PC-3 (cell line): ENCODE measurements around the gene LRPAP1. TPM values are rescaled to one million over a fixed set of nuclear protein-coding genes. Genes with fewer than 3 reads are reported as not detected.

ENCODE experiments used
- ATAC-seq: fragments of 200-7000 bp; cut with Tn5 transposase; 2 replicates; pipeline ENCODE4 v1.9.1; 2020; ENCODE audit warnings: mild to moderate bottlenecking, moderate library complexity
- BruUV-seq: library from RNA; stranded (reverse); fragments of 400-500 nt; replicated peaks from 2 replicates; lab custom pipeline; 2021; lab: Mats Ljungman, UMichigan
- CTCF ChIA-PET: fragments of 300-600 bp; sonication (Branson Sonifier 250); formaldehyde crosslinking; loops from one replicate; lab custom pipeline; 2022; ENCODE audit warnings: antibody characterized with exemption; lab: Charles Lee
- POLR2A ChIA-PET: fragments of 300-600 bp; sonication (Branson Sonifier 250); formaldehyde crosslinking; loops from one replicate; lab custom pipeline; 2022; ENCODE audit warnings: antibody characterized with exemption; ENCODE audit not compliant: unreplicated experiment; lab: Charles Lee
- DNase-seq: peaks from one replicate; pipeline ENCODE4 v3.0.0-alpha.2; 2015
- H2AFZ ChIP-seq: fragments of 300-600 bp; sonication (generic); 2 replicates; pipeline ENCODE4 v1.6.0; 2016; ENCODE audit warnings: antibody characterized with exemption, low read length
- H3F3A ChIP-seq: fragments of 300-600 bp; sonication (generic); one replicate; pipeline ENCODE4 v1.6.0; 2017; ENCODE audit warnings: antibody characterized with exemption, low read length, control low read depth, mild to moderate bottlenecking; ENCODE audit not compliant: unreplicated experiment
- H3K27ac ChIP-seq: fragments of 300-600 bp; sonication (generic); 2 replicates; pipeline ENCODE4 v1.5.1; 2016; ENCODE audit warnings: mild to moderate bottlenecking, low read length
- H3K27me3 ChIP-seq: fragments of 300-600 bp; sonication (generic); 2 replicates; pipeline ENCODE4 v1.6.1; 2016; ENCODE audit warnings: low read length, mixed read lengths
- H3K36me3 ChIP-seq: fragments of 300-600 bp; sonication (generic); 2 replicates; pipeline ENCODE4 v1.6.1; 2016; ENCODE audit warnings: low read depth, mixed run types, low read length, mixed read lengths
- H3K4me1 ChIP-seq: fragments of 300-600 bp; sonication (generic); 2 replicates; pipeline ENCODE4 v1.5.1; 2016; ENCODE audit warnings: low read length; ENCODE audit not compliant: insufficient read depth
- H3K4me2 ChIP-seq: fragments of 300-600 bp; sonication (generic); 2 replicates; pipeline ENCODE4 v1.6.0; 2016; ENCODE audit warnings: low read length
- H3K4me3 ChIP-seq: fragments of 300-600 bp; sonication (generic); 2 replicates; pipeline ENCODE4 v1.5.1; 2016; ENCODE audit warnings: mild to moderate bottlenecking, low read length, mixed read lengths
- H3K79me2 ChIP-seq: fragments of 300-600 bp; sonication (generic); 2 replicates; pipeline ENCODE4 v1.6.1; 2017; ENCODE audit warnings: low read length, mixed read lengths
- H3K9ac ChIP-seq: fragments of 300-600 bp; sonication (generic); 2 replicates; pipeline ENCODE4 v1.6.0; 2016; ENCODE audit warnings: mild to moderate bottlenecking, low read length
- H3K9me2 ChIP-seq: fragments of 300-600 bp; sonication (generic); replicated peaks from 2 replicates; pipeline ENCODE4 v1.6.1; 2016; ENCODE audit warnings: mixed run types, low read length, mixed read lengths
- H3K9me3 ChIP-seq: fragments of 300-600 bp; sonication (generic); 2 replicates; pipeline ENCODE4 v1.6.1; 2016; ENCODE audit warnings: low read length, mixed read lengths
- H4K20me1 ChIP-seq: fragments of 300-600 bp; sonication (generic); 2 replicates; pipeline ENCODE4 v1.6.1; 2016; ENCODE audit warnings: low read length, mixed read lengths
- EZH2 ChIP-seq: fragments of 300-600 bp; sonication (generic); IDR thresholded peaks from one replicate; pipeline ENCODE4 v1.6.1; 2017; ENCODE audit warnings: antibody characterized with exemption, mild to moderate bottlenecking, low read length; ENCODE audit not compliant: unreplicated experiment
- EZH2phosphoT487 ChIP-seq: fragments of 300-600 bp; sonication (generic); IDR thresholded peaks from 2 replicates; pipeline ENCODE4 v1.6.1; 2018; ENCODE audit warnings: mild to moderate bottlenecking, antibody characterized with exemption, low read length, borderline replicate concordance
- intact Hi-C: fragments of 100-400 bp; cut with micrococcal nuclease; formaldehyde crosslinking; loops from 2 replicates; pipeline ENCODE4 v1.9.0; 2023
- total RNA-seq: library from RNA; depleted of rRNA; stranded (reverse); fragments of >200 nt; gene quantifications from 2 replicates; pipeline ENCODE4 v1.2.3, GENCODE V29; 2014
- TF ChIP-seq, protein P1 (sequence below): fragments of 300-600 bp; sonication (generic); conservative IDR thresholded peaks from 2 replicates; pipeline ENCODE4 v1.5.1; 2017; ENCODE audit warnings: antibody characterized with exemption, low read depth, mild to moderate bottlenecking, low read length

LRPAP1 gene
- total RNA-seq, 1 experiment from 2014 or later: 133 TPM

DNA sequence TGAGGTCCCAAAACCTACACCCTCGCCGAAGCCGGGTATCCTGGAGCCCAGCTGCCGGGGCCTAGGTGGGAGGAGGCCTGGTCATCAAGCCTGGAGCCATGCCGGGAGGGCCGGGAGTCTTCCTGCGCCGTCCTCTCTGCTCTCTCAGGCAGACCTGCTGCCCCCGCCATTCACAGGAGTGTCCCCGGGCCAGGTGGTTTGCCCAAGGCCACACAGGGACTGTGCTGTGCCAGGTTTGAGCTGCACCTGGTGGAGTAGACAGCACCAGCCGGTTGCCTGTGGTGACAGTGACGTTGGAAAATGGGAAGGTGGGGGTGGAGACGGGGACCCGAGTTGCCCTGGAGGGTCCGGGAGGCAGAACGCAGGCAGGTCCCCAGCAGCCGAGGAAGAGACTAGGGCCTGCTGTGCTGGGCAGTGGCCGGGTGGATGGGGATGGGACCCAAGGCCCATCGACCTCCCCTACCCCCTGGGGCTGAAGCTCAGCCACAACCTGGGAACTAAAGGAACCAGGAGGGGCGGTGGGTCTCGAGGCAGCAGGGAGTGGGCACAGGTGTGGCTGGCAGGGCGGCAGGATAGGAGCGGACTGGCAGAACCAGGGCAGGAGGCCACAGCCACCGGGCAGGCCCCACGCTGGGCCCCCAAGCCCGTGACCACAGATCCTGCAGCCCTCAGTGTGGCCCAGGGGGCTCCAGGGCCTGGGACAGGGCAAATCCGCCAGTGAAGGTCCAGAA is 59.6 kb downstream of the LRPAP1 start:
- no peak for TF ChIP-seq EZH2
- TF ChIP-seq, protein P1, sequence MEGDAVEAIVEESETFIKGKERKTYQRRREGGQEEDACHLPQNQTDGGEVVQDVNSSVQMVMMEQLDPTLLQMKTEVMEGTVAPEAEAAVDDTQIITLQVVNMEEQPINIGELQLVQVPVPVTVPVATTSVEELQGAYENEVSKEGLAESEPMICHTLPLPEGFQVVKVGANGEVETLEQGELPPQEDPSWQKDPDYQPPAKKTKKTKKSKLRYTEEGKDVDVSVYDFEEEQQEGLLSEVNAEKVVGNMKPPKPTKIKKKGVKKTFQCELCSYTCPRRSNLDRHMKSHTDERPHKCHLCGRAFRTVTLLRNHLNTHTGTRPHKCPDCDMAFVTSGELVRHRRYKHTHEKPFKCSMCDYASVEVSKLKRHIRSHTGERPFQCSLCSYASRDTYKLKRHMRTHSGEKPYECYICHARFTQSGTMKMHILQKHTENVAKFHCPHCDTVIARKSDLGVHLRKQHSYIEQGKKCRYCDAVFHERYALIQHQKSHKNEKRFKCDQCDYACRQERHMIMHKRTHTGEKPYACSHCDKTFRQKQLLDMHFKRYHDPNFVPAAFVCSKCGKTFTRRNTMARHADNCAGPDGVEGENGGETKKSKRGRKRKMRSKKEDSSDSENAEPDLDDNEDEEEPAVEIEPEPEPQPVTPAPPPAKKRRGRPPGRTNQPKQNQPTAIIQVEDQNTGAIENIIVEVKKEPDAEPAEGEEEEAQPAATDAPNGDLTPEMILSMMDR: no peak
- TF ChIP-seq EZH2phosphoT487: no peak
- Histone ChIP-seq H3K9me3 (no peaks in the 10 kb centered on the region), H3K9me2 (no peaks in the 10 kb centered on the region), H3F3A (no peaks in the 10 kb centered on the region), H3K4me1 (no peaks in the 10 kb centered on the region), H3K27me3 (no peaks in the 10 kb centered on the region), H3K36me3 (no peaks in the 10 kb centered on the region), H3K4me3 (no peak overlapping the region), H3K4me2 (no peak overlapping the region), H2AFZ (no peak overlapping the region), H3K9ac (no peak overlapping the region), H3K79me2 (no peaks in the 10 kb centered on the region), H4K20me1 (no peaks in the 10 kb centered on the region), H3K27ac (no peak overlapping the region)
- no TSS peak for BruUV-seq
- CTCF ChIA-PET: no interaction called here
- intact Hi-C loops: no loop called here
- DNase-seq: no peak
- ATAC-seq: no peak
- POLR2A ChIA-PET: no interaction called here

GRCh38 chr4:3471886-3472285 is 60.3 kb downstream of the LRPAP1 start:
- Histone ChIP-seq H2AFZ (no peak overlapping the region), H3K9ac (no peak overlapping the region), H3F3A (no peaks in the 10 kb centered on the region), H3K4me1 (no peaks in the 10 kb centered on the region), H3K27ac (no peak overlapping the region), H3K79me2 (no peaks in the 10 kb centered on the region), H3K9me2 (no peaks in the 10 kb centered on the region), H3K4me2 (no peak overlapping the region), H3K27me3 (no peaks in the 10 kb centered on the region), H3K36me3 (no peaks in the 10 kb centered on the region), H4K20me1 (no peaks in the 10 kb centered on the region), H3K4me3 (no peak overlapping the region), H3K9me3 (no peaks in the 10 kb centered on the region)
- no peak for TF ChIP-seq EZH2phosphoT487
- no peak for TF ChIP-seq EZH2
- TF ChIP-seq, protein P1: no peak
- intact Hi-C loops: no loop called here
- BruUV-seq: no TSS peak
- ChIA-PET POLR2A (no interaction called here), CTCF (no interaction called here)
- DNase-seq (no peak), ATAC-seq (no peak)

GRCh38 chr4:3471098-3471760 is 61.0 kb downstream of the LRPAP1 start:
- Histone ChIP-seq H3K9me2 (no peaks in the 10 kb centered on the region), H3K9me3 (no peaks in the 10 kb centered on the region), H3K36me3 (no peaks in the 10 kb centered on the region), H3F3A (no peaks in the 10 kb centered on the region), H3K27me3 (no peaks in the 10 kb centered on the region), H2AFZ (no peak overlapping the region), H3K4me3 (no peak overlapping the region), H3K4me2 (no peak overlapping the region), H3K27ac (no peak overlapping the region), H4K20me1 (no peaks in the 10 kb centered on the region), H3K79me2 (no peaks in the 10 kb centered on the region), H3K9ac (no peak overlapping the region), H3K4me1 (no peaks in the 10 kb centered on the region)
- no peak for DNase-seq
- TF ChIP-seq EZH2 (no peak), EZH2phosphoT487 (no peak)
- TF ChIP-seq, protein P1: no peak
- POLR2A ChIA-PET: no interaction called here
- BruUV-seq: no TSS peak
- intact Hi-C loops: no loop called here
- CTCF ChIA-PET: no interaction called here
- ATAC-seq: no peak
